OCI-LY1 (cell line): ENCODE measurements around the gene RWDD2A.

Source experiments
- H2AFZ ChIP-seq: fragments of 200-600 bp; sonication (generic), shearing (Covaris generic); 2 replicates; pipeline ENCODE4 v1.6.0; 2014; ENCODE audit warnings: antibody characterized with exemption, mild to moderate bottlenecking, low read length
- H3F3A ChIP-seq: fragments of 200-600 bp; sonication (generic), shearing (Covaris generic); 2 replicates; pipeline ENCODE4 v1.6.0; 2014; ENCODE audit warnings: mild to moderate bottlenecking, antibody characterized with exemption, low read length, moderate library complexity; ENCODE audit not compliant: insufficient read depth
- H3K27ac ChIP-seq: fragments of 200-600 bp; sonication (generic); 2 replicates; pipeline ENCODE4 v1.5.1; 2014; ENCODE audit warnings: low read length, mixed run types, mild to moderate bottlenecking, low read depth; ENCODE audit not compliant: poor library complexity, severe bottlenecking
- H3K27me3 ChIP-seq: fragments of 200-600 bp; sonication (generic); 2 replicates; pipeline ENCODE4 v1.6.0; 2014; ENCODE audit warnings: antibody characterized with exemption, mild to moderate bottlenecking, low read length, moderate library complexity; ENCODE audit not compliant: insufficient read depth
- H3K36me3 ChIP-seq: fragments of 200-600 bp; sonication (generic); 2 replicates; pipeline ENCODE4 v1.6.1; 2014; ENCODE audit warnings: mild to moderate bottlenecking, antibody characterized with exemption, low read length, moderate library complexity, mixed read lengths; ENCODE audit not compliant: insufficient read depth
- H3K4me1 ChIP-seq: fragments of 200-600 bp; sonication (generic); 2 replicates; pipeline ENCODE4 v1.5.1; 2014; ENCODE audit warnings: mild to moderate bottlenecking, low read length, moderate library complexity; ENCODE audit not compliant: insufficient read depth, severe bottlenecking
- H3K4me2 ChIP-seq: fragments of 200-600 bp; sonication (generic), shearing (Covaris generic); 2 replicates; pipeline ENCODE4 v1.6.1; 2014; ENCODE audit warnings: low read length
- H3K4me3 ChIP-seq: fragments of 200-600 bp; sonication (generic); 2 replicates; pipeline ENCODE4 v1.5.1; 2014; ENCODE audit warnings: low read length, low read depth, mild to moderate bottlenecking, mixed read lengths; ENCODE audit not compliant: poor library complexity, severe bottlenecking
- H3K79me2 ChIP-seq: fragments of 200-600 bp; shearing (Covaris generic); 2 replicates; pipeline ENCODE4 v1.6.1; 2016; ENCODE audit warnings: mixed run types, low read length, mixed read lengths; ENCODE audit not compliant: insufficient read depth
- H3K9ac ChIP-seq: fragments of 200-600 bp; sonication (generic), shearing (Covaris generic); 2 replicates; pipeline ENCODE4 v1.6.1; 2014; ENCODE audit warnings: mild to moderate bottlenecking, low read length, mixed read lengths
- H3K9me2 ChIP-seq: fragments of 200-600 bp; sonication (generic), shearing (Covaris generic); 2 replicates; pipeline ENCODE4 v1.6.1; 2014; ENCODE audit warnings: low read depth, mild to moderate bottlenecking, low read length, mixed read lengths
- H3K9me3 ChIP-seq: fragments of 200-600 bp; shearing (Covaris generic); 2 replicates; pipeline ENCODE4 v1.6.1; 2014; ENCODE audit warnings: low read length, mixed read lengths
- H4K20me1 ChIP-seq: fragments of 200-600 bp; sonication (generic), shearing (Covaris generic); 2 replicates; pipeline ENCODE4 v1.6.0; 2016; ENCODE audit warnings: mild to moderate bottlenecking, low read length; ENCODE audit not compliant: insufficient read depth
- CTCF ChIP-seq: fragments of 200-600 bp; sonication (generic), shearing (Covaris generic); IDR thresholded peaks from 2 replicates; pipeline ENCODE4 v1.5.1; 2017; ENCODE audit warnings: mild to moderate bottlenecking, antibody characterized with exemption, low read length, moderate library complexity, mixed read lengths
- EZH2 ChIP-seq: fragments of 200-600 bp; sonication (generic), shearing (Covaris generic); IDR thresholded peaks from 2 replicates; pipeline ENCODE4 v1.8.0; 2017; ENCODE audit warnings: borderline replicate concordance, mixed run types, mild to moderate bottlenecking, antibody characterized with exemption, low read length, moderate library complexity, mixed read lengths

The RWDD2A gene

GRCh38 chr6:83221889-83222479 lies 28.8 kb downstream of the RWDD2A start:
- no peak for TF ChIP-seq EZH2
- TF ChIP-seq CTCF = peak; percentile 70
- H3K4me3 ChIP-seq = no peak overlapping the region
- H3K9ac ChIP-seq = no peak overlapping the region
- no peaks in the 10 kb centered on the region for H3F3A ChIP-seq
- no peaks in the 10 kb centered on the region for H4K20me1 ChIP-seq
- no peaks in the 10 kb centered on the region for H3K27me3 ChIP-seq
- H3K27ac ChIP-seq = no peak overlapping the region
- no peaks in the 10 kb centered on the region for H3K36me3 ChIP-seq
- no peaks in the 10 kb centered on the region for H3K4me1 ChIP-seq
- H3K9me3 ChIP-seq = no peaks in the 10 kb centered on the region
- no peaks in the 10 kb centered on the region for H3K9me2 ChIP-seq
- no peak overlapping the region for H2AFZ ChIP-seq
- H3K4me2 ChIP-seq = no peak overlapping the region
- H3K79me2 ChIP-seq = no peaks in the 10 kb centered on the region

GRCh38 chr6:83226517-83226916 lies 33.4 kb downstream of the RWDD2A start:
- Histone ChIP-seq H3F3A (no peaks in the 10 kb centered on the region), H3K9ac (no peak overlapping the region), H3K4me2 (no peak overlapping the region), H3K27me3 (no peaks in the 10 kb centered on the region), H3K4me3 (no peak overlapping the region), H3K36me3 (no peaks in the 10 kb centered on the region), H3K79me2 (no peaks in the 10 kb centered on the region), H3K4me1 (no peaks in the 10 kb centered on the region), H3K27ac (no peak overlapping the region), H3K9me3 (no peaks in the 10 kb centered on the region), H3K9me2 (no peaks in the 10 kb centered on the region), H4K20me1 (no peaks in the 10 kb centered on the region), H2AFZ (no peak overlapping the region)
- no peak for TF ChIP-seq CTCF
- no peak for TF ChIP-seq EZH2

GRCh38 chr6:83231146-83231545 lies 38.0 kb downstream of the RWDD2A start:
- no peaks in the 10 kb centered on the region for H4K20me1 ChIP-seq
- H2AFZ ChIP-seq = no peak overlapping the region
- no peaks in the 10 kb centered on the region for H3K27me3 ChIP-seq
- H3K4me2 ChIP-seq = no peak overlapping the region
- H3K9ac ChIP-seq = no peak overlapping the region
- no peak for TF ChIP-seq CTCF
- TF ChIP-seq EZH2 = no peak
- H3K36me3 ChIP-seq = no peaks in the 10 kb centered on the region
- no peak overlapping the region for H3K4me3 ChIP-seq
- H3K4me1 ChIP-seq = no peaks in the 10 kb centered on the region
- no peaks in the 10 kb centered on the region for H3F3A ChIP-seq
- H3K79me2 ChIP-seq = no peaks in the 10 kb centered on the region
- H3K9me3 ChIP-seq = no peaks in the 10 kb centered on the region
- H3K27ac ChIP-seq = no peak overlapping the region
- no peaks in the 10 kb centered on the region for H3K9me2 ChIP-seq
